ENCODE data around the gene PLXNB1.

Gene PLXNB1

DNA sequence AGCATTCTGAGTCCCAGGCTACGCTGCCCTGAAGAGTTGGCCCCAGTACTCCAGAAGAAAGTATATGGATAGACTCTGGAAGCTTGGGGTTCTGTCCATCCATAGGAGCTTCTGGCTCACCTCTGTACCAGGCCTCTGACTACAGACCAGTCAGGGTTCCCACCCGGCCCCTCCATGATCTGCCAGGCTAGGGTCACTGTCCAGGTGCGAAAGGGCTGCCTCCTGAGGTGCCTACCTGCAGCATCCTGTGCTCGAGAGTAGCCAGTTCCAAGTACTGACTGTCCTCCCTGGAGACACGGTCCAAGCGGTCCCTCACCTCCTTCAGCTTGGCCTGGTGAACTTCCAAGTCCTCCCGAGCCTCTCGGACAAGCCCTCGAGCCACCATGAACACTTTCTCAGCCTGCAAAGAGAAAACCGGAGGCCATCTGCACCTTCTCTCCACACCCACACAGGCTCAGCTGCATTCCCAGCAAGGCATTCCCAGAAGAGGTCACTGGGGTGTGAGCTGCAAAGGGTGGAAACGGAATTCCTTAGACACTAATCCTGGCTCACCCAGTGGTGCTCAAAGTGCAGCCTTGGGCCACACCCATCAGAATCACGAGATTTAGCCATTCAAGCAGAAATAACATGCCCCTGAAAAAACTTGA is 3.7 kb upstream of the PLXNB1 start:
- DNase-seq: no peak

DNA sequence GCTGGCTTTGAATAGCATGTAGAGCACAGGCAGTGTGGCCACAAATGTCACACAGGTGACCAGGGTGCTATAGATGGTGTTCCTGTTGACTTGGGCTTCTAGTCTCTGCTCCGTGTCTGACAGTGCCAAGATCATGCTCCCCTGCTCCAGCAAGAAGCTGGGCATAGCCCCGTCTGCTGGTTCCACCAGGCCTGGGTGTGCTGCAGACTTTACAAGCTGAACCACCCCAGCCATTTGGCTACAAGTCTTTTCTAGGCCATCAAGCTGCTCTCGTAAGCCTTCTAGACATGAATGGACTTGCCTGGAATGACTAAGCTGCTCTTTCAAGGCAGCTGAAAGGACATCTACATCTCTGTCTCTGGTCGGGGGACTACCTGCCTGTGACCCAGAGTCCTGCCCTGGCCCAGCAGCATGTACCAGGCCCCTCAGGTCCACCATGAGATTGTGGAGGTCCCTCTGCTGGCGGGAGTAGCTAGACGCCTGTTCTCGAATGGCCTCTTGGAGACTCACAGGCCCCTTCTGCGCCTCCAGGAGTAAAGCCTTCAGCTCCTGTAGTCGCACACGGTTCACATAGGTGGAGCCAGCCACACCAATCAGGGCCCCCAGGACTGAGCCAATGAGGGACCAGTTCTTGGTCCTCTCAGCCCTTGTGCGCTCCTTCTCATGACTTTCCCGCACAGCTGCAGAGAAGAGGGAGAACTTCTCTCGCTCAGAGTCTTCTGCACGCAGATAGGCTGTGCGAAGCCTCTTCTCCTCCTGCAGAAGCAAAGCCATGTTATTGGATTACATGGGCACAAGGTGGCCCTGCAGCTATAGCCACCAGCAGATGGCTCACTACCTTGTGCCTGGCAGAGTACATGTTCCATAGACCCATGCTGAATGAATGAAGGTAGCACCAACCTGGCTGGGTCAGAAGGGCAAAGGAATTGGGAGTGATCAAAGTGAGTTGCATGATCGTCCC is 2.8 kb upstream of the PLXNB1 start:
- peak; percentile 15 for DNase-seq

DNA sequence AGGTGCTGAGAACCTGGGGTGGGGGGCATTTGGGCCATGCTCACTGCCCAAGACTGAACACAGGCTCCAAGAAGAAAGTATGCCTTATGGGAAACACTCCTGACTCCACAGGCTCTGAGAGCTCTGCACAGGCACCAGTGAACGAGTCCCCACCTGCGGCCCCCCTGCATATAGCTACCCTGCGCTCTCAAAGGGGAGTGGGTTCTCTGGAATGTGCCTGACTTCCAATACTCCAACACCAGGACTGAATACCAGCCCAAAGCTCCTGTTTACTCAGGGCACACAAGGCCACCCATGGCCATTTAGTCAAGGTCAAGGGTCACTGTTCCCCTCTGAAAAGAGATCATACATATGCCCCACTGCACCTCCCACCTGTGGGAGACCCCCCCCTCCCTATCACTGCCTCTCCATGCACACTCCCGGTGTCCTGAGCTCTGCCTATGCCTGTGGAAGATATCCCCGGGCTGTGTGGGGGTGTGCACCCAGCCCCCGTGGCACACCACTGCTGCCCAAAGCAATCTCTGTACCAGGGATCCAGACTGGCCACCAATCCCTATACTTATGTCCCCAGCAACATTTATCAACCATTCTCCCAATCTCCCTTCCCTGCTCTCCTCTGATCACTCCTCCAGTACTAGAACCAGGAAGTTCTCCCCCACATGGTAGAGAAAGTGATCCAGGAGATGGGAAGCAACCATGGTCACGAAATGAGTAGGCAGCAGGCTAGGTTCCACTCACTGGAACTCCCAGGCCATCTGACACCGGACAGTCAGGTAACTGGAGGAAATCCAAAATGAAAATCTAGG is 1.5 kb upstream of the PLXNB1 start:
- no peak for DNase-seq

DNA sequence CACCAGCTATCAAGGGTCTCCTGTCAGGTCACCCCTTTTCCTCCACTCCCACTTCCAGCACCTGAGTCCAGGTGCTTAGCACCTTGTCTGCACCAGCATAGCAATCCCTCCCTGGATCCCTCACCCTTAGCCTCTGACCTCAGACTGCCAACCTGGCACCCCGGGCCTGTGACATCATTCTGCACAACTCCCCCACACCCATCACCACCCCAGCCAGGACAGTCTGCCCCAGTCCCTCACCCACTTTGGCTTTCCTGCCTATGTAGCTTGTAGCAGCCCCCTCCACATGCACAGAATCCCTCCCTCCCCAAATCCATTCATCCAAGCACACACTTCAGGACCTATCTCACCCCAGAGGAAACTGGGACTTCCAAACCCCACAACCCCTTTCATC is 819 bp upstream of the PLXNB1 start:
- DNase-seq: no peak

DNA sequence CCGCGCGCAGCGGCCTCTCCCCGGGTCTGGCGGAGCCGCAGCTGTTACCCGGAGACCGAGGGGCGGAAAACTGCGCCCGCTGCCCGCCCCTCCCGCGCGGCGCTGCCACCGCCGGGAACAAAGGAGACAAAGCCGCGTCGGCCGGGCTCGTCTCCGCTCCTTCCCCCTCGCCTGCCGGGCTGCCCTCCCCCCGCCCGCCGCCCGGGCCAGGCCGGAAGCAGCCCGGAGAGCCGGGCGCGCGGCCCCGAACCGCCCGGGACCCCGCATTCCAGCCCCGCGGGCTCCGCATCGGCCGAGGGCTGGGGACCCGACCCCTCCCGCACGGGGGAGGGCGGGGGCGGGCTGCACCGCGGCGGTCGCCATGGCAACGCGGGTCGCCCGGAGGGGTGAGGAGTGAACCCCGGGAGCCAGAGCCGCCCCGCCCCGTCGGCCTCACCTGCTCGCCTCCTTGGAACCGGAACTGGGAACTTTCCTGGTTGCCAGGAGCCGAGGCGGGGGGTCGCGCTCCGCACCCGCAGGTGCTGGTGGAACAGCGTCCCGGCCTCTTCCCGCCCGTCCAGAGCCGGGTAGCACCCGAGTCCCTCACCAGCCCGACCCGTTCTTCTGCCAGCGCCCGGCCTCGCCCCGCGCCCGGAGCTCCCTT is 448 bp downstream of the PLXNB1 start:
- no peak for DNase-seq

DNA sequence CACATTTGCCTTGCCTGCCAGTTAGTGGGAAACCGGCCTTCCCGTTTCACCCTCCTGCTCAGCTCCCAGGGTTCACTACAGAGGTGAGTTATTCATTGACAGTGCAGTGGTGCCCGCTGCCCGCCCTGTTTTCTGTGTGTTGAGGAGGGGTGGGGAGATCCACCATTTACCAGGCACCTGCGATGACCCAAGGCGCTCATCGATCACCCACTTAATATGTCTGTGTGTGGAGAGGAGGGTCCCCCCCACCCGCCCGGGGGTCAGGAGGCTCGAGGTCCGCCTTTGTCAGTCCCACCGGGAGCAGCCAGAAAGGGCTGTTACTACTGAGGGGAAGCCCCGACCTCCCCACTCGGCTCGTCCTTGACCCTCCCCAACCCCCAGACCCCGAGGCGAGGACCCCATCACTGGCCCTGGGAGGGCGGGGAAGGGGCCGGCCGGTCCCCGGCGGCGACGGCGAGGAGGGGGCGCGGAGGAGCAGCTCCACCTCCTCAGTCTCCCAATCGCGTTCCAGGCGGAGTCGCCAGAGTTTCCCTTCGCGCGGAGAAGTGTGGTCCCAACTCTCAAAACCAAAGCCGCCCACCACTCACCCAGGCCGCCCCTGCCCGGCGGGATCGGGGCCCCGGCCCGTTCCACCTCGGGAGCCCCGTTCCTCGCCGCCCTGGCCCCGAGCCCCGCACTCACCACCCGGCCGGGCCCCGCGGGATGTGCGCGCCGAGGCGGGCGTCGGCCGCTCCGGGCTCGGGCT is 1.1 kb downstream of the PLXNB1 start:
- no peak for DNase-seq

DNA sequence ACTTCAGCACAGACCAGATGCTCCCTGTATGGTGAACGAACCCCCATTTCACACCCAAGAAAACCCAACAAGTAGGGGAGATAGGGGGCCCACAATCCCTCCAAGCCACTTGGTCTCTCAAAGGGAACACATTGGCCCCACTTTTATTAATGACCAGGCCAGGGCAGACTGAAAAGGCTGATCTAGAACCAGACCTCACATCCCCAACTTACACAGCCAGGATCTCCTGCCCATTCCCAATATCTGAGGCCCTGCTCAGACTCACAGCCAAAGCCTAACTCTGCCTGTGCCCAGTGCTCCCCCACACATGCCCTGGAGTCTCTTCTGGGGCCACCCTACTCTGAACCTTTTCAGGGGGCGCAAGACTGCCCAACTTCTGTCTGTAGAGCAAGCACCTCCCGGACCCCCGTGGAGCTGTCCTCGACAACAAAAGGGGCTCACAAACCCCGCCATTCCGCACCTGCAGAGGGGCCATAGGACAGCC is 1.8 kb downstream of the PLXNB1 start:
- DNase-seq: no peak

DNA sequence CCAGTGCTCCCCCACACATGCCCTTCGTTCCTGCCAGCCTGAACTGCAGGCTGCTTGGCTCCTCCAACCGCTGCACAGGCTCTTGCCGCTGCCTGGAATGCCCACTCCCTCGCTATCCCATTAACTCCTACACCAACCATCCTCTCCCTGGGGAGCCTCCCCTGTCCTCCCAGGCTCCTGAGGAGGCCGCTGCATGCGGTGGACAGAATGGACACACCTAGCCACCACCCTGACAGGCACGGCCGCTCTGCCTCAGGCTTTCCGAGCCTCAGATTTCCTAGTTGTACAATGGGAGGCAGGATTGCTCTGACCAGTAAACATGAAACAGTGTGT is 2.3 kb downstream of the PLXNB1 start:
- no peak for DNase-seq

DNA sequence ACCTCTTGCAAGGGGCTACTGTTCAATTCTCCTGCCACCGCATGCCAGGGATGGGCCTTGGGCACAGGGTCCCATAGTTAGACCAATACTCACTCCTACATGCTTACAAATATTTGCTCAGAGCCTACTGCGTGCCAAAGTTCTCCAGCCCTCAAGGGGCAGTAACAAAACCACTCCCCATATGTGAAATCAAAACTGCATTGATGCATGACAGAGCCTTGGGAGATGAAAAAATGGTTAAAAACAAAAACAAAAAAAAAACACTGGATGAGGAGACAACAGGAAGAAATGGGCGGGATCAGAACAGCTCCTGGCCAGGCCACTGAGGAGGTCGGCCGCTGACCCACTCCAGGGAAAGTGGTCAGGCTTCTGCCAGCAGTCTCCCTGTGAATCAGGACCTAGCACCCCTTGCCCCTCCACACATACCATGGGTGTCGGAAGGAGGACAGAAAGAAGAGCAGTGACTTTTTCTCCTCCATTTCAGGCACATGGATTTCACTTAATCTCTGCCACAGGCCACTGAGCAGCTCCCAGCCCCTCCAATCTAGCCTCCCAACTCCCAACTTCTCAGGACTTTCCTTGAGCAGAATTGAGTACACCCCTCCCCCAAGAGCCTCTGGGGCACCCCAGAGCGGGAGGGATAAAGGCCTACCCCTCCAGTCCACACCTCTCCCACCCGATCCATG is 2.8 kb downstream of the PLXNB1 start:
- no peak for DNase-seq

DNA sequence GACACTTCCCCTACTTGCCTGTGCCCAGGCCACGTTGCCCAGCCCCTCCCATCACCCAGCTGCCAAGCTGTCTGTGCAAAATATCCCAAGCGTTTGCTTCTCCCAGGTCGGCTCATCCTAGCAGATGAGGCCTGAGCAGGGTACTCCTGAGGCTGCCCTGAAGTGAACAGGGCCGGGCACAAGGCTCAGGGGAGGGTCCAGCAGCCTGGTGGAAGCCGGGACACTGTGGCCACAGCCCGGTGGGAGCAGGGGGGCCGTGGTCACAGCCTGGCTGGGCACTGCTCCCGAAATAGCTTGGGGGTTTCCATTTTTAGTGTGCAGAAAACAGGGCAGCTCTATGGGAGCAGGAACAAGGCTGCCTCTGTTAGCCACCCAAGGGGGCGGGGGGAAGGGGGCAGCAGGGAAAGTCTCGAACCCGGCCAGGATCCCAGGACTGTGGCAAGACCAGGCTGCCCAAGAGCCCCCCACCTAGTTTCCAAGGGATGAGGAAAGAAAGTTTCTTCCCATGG is 3.4 kb downstream of the PLXNB1 start:
- no peak for DNase-seq

DNA sequence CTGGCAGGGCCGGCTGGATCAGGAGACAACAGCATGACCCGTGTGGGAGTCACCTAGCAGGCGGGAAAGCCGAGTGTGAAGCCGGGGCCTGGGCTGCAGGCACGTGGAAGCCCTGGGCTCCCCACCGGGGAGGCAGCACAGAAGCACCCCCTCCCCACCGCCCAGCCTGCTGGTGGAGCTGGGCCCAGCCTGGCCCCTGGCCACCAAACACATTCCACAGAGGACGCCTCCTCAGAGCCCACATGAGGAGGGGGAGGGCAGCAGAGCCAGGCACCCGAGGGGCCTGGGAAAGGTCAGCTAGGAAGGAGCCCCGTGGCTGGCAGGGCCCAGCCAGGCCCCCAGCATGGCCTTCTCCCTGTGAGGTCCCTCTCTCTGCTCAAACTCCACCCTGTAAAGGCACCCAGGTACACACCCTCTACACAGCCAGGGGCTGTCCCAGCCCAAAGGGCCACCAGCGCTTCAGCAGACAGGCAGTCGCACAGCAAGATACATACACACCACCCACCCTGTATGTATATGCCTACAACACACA is 4.5 kb downstream of the PLXNB1 start:
- DNase-seq: no peak

DNA sequence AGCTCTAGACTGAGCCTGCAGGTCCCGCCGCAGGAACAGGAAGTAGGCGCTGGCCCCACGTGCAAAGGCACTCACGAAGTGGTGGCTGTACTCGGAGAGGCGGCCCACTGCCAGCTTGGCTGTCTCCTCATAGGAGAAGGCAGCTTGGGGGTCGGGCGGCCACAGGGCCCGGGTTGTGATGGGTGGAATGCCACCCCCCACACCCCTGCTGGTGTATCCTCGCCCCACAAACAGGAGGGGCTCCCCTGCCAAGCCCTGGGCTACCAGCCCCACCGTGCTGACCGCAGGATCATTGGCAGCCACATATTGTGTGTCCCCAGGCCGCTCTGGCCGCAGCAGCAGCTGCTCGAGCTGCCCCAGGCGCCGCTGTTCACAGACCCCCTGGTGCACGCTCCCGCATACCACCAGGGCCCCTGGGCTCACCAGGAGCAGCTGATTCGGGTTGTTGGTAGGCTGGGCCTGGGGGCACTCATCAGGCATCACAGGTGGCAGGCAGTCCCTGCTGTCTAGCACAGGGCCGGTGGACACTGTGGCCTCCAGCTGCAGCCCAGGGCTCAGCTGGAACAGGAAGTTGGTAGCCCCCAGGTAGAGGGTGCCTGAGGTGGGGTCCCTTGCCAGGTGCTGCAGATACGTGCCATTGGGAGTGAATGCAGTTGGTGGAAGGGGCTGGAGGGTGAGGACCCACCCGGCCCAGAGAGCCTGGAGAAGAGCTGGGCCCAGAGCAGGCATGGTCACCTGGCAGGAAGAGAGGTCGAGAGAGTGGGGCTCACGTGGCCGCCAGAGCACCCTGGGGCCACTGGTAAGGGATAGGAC is 5.8 kb downstream of the PLXNB1 start:
- DNase-seq: no peak

DNA sequence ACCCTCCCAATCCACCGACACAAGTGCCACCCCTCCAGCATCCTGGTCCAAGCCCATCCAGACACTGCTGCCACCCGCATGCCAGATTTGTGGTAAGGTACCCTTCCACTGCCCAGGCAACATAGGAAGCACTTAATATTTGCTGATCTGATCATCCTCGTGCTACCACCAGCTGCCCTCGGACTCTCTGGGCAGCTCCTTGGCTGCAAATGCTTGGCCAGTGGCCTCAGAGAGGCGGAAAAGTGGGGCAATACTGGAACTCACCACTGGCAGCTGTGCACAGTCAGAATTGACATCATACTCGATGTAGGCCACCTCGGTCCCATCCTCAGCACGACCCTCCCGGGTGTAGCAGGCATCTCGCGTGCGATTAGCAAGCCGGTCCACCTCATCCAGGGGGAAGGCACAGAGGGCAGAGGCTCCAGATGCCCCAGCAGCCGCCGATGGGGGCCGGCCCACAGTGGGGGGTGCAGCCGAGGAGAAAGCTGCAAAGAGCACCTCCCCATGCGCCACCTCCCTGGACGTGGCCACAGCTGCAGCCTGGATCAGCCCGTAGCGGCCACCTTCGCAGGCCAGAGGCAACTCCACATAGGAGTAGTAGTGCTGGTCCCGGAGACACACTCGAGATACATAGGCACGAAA is 6.5 kb downstream of the PLXNB1 start:
- no peak for DNase-seq

DNA sequence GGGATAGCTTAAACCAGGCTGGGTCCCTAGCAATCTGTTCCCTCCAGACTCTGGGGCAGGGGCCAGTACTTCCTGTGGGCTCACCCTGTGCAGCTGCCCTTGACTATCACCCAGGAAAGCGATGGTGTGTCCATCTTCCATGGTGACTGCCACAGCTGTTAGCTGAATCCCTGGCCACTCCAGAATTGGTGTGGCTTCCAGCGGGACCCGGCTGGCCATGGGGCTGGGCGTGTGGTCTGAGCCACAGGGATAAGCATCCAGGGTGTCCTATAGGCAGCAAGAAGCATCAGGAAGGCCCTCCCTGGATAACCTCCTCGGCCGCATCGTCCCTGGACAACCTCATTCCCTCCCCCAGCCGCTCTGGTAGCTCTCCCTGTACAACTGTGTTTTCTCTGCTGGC is 7.2 kb downstream of the PLXNB1 start:
- no peak for DNase-seq

DNA sequence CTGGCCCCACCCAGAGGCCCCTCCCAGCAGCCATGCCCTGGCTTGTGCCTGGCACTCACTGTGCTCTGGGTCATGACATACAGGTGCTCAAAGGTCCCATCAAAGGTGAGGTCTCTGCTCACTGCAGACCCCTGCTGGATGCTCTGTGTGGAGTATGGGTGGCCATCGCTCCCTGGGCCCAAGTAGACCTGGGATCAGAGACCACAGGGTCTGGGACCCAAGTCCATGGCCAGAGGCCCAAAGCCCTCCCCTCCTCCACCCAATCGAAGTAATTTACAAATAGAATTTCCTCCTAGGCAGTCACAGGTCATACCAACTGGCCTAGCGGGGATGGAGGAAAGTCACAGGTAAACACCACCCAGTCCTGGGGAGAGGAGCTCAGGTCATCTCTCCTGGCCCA is 7.6 kb downstream of the PLXNB1 start:
- DNase-seq: no peak

DNA sequence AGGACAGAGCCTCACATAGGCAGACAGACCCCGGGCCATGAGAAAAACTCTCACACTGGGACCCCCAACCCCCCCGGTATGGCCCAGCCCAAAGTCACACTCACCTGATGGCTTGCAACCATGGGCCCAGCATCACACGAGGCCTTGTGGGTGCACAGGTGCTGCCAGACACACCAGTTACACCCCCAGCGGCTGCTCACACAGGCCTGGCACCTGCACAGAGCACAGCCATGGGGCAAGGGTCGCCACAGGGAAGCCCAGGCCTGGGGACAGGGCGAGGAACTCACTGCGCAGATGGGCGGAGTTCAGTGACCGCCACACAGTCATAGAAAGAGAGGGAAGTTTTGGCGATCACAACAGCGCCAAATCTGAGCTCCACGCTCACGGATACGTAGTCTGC is 9.3 kb downstream of the PLXNB1 start:
- no peak for DNase-seq

DNA sequence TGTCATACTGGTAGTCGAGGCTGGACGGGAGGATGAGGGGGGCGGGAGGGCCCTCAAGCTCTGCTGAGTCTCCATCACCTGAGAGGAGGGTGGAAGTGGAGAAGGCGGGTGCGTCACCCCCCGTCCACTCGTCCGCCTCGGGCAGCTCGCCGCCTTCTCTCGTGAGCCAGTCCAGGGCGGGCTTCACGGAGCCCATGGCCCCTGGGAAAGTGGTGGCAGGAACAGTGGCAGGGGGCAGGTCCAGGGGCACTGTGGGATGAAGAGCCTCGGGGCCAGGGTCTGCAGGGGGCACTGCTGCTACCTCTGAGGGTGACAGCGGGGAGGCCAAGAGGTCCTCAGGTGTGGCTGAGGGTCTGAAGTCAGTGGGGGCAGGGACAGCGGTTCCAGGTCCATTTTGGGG is 10.3 kb downstream of the PLXNB1 start:
- no peak for DNase-seq

DNA sequence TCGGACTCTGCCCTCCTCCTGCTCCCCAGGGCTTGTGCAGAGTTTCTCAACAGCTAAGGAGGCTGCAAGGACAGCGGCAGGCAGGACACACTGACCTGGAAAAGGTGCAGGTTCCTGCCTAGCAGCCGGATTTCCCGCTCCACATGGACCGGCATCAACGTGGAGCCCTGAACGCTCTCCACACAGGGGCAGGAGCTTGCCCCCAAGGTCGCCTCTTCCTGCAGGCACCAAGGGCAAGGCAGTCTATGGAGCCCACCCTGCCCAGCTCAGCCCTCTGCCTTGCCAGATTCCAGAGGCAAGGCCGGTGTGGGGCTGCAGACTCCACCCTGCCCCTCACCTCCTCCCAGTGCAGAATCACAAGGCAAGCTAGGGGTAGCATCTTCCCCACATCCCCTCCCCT is 10.7 kb downstream of the PLXNB1 start:
- no peak for DNase-seq

DNA sequence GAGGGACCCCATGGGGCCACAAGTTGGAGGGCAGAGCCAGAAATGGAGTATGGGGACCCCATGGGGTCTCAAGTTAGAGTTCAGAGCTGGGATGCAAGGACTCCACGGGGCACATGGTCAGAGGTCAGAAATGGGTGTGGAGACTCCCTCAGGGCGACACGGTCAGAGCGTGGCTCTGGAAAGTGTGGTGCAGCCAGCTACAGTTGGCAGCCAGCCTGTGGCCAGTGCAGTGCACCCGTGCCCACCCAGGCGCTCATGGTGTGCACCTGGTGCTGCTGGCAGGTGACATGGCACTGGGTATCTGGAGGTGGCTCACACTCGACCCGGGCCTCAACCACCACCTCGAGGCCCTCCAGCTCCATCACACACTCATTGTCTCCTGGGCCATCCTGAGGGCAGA is 11.2 kb downstream of the PLXNB1 start:
- no peak for DNase-seq

DNA sequence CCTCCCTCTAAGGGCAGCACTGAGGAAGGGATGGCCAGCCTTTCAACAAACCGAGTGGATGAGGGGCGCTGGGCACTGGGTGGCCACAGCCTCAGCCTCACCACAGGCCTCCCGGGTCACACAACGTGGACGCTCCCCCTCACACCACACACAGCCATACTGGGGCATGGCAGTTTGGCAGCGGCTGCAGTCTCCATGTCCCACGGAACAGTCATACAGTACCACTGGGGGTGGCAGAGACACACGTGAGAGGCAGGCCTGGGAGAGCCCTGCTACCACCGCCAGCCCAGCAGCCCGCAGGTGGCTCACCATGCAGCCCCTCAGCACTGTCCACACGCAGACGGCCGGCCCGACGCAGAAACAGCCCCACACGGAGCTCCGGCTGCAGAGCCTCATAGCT is 11.7 kb downstream of the PLXNB1 start:
- no peak for DNase-seq

Data from DMS 273 treated with DMSO at 0.1 percent for 48 hours (cell line).